GM23248 (cell line): ENCODE results near the gene ANP32B.

Experiments
- EZH2 ChIP-seq: fragments of 200-600 bp; sonication (generic); IDR thresholded peaks from 2 replicates; pipeline ENCODE4 v1.6.1; 2018; ENCODE audit warnings: antibody characterized with exemption, mild to moderate bottlenecking; ENCODE audit not compliant: insufficient read depth, poor library complexity, severe bottlenecking
- EZH2phosphoT487 ChIP-seq: fragments of 200-600 bp; sonication (generic); IDR thresholded peaks from 2 replicates; pipeline ENCODE4 v1.6.1; 2018; ENCODE audit warnings: antibody characterized with exemption, moderate library complexity, mild to moderate bottlenecking, low read depth; ENCODE audit not compliant: insufficient read depth

GRCh38 chr9:98062161-98062560 is 79.0 kb downstream of the ANP32B start:
- TF ChIP-seq EZH2 (no peak), EZH2phosphoT487 (no peak)
